Measurements from ENCODE around the gene MTHFD1L. TPM values are rescaled to one million over a fixed set of nuclear protein-coding genes. Genes with fewer than 3 reads are reported as not detected.

The MTHFD1L gene
- total and polyA plus RNA-seq, 2 of the 8 experiments (the other 6 are each of a cell fraction or from before 2014, with no cell fraction given), result 29.2 to 105 TPM

DNA sequence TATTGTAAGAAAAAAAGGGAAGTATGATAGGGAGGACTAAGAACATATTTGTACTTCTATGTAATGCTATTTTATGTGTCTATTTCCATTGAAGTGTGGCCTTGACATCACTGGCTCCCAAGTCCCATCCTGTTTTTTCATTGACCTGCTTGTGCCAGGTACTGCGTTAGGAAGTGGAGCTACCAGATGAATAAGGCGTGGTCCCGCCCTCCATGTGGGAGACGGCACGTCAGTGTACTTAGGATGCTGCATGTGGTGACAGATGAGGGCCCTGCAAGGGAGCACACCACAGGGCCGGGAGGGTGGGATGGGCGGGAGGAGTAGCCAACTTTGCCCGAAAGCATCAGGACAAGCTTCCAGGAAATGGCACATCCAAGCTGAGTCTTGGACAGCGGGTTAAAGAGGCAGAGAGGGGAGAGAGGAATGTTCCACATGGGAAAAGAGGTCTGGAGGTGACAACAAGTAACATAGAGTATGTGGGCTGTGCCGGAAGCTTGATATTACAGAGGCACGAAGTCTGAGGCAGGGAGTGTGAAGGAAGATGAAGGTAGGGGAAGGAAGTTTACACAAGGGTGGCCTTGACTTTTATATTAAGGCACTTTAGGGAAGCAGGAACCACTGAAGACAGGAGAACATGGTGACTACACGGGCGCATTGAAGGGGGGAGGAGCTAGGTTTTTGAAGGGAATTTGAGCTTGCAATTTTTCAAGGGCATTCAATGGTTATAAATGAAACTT lies 140.6 kb downstream of the MTHFD1L start:
- H3K36me3 ChIP-seq (ENCODE audit: control insufficient read depth in 2 of 4, insufficient read depth in 4 of 4, low read length in 3 of 4), result peaks cover 0 to 5% (median 3%) of the 10 kb centered on the region in 4 experiments; a peak in 3 of 8 replicates
- H3K4ac ChIP-seq (replicated peaks; ENCODE audit: insufficient read length, low read depth, low read length), result no peak overlapping the region
- H3K27me3 ChIP-seq (replicated peaks in 1 of 4; ENCODE audit: control insufficient read depth in 3 of 4, extremely low read depth in 1 of 4, insufficient read depth in 3 of 4, low read length in 3 of 4), result no peaks in the 10 kb centered on the region
- no peak overlapping the region for H4K8ac ChIP-seq (ENCODE audit: extremely low read depth, insufficient read depth, low read length)
- no peak overlapping the region for H3K18ac ChIP-seq (ENCODE audit: extremely low read depth, low read length)
- H3K23ac ChIP-seq (ENCODE audit: insufficient read length), result no peak overlapping the region
- ChIA-PET POLR2A (ENCODE audit: partially characterized antibody) (interaction anchor here (1.1 to 1.2 kb wide), 2 partner anchors 20 to 234 kb away, joined by 3 read pairs; partner anchors contain the start of gene AKAP12), CTCF (ENCODE audit: partially characterized antibody) (interaction anchor here (0.9 to 2.1 kb wide), 5 partner anchors 8 to 330 kb away, joined by 3 to 8 read pairs (median 3); no protein-coding TSS in a partner anchor)
- no peaks in the 10 kb centered on the region for H3K79me1 ChIP-seq (ENCODE audit: low read depth, low read length)
- H2BK15ac ChIP-seq (ENCODE audit: low read length), result no peak overlapping the region
- peak overlapping the region; percentile 23 for H4K91ac ChIP-seq (replicated peaks; ENCODE audit: insufficient read length, low read length)
- no peak overlapping the region for H2BK120ac ChIP-seq (replicated peaks; ENCODE audit: low read depth, low read length)
- H4K5ac ChIP-seq (ENCODE audit: insufficient read length, low read depth, low read length), result no peak overlapping the region
- no peak overlapping the region for H2BK20ac ChIP-seq (ENCODE audit: low read length)
- no peak overlapping the region for H2BK12ac ChIP-seq (ENCODE audit: low read depth, low read length)
- no peaks in the 10 kb centered on the region for H3K9me3 ChIP-seq (ENCODE audit: insufficient read depth in 2 of 2, low read depth in 1 of 2, low read length in 1 of 2)
- peaks cover 0 to 14% (median 8%) of the 10 kb centered on the region in 4 experiments; a peak in 6 of 7 replicates for H3K4me1 ChIP-seq (replicated peaks in 1 of 4; ENCODE audit: control insufficient read depth in 3 of 4, insufficient read depth in 4 of 4, low read length in 3 of 4)
- TF ChIP-seq POU5F1 (IDR thresholded peaks at IDR 0.05; ENCODE audit: low read depth, low read length), result no peak
- H2BK5ac ChIP-seq (ENCODE audit: low read depth, low read length), result no peak overlapping the region; the same call in 1 of the 2 replicates
- H3K23me2 ChIP-seq (ENCODE audit: low read depth, low read length), result 0 out of 2 replicates have a peak, but pooled peaks cover 3% of the 10 kb centered on the region
- H3K14ac ChIP-seq (ENCODE audit: insufficient read length), result no peak overlapping the region
- no peak overlapping the region for H2AFZ ChIP-seq (ENCODE audit: low read length)
- H3K4me3 ChIP-seq (ENCODE audit: extremely low read depth in 1 of 4, insufficient read depth in 2 of 4, low read depth in 3 of 4, low read length in 4 of 4), result no peak overlapping the region
- H3K79me2 ChIP-seq (ENCODE audit: control insufficient read depth in 1 of 2, insufficient read depth in 2 of 2, low read length in 2 of 2), result no peaks in the 10 kb centered on the region
- H3K56ac ChIP-seq (replicated peaks; ENCODE audit: insufficient read length, low read depth, low read length), result no peak overlapping the region
- no peaks in the 10 kb centered on the region for H4K20me1 ChIP-seq (replicated peaks in 1 of 2; ENCODE audit: control insufficient read depth in 1 of 2, insufficient read depth in 2 of 2, low read length in 2 of 2)
- FAIRE-seq (no peak), DNase-seq (ENCODE audit: low read depth in 1 of 2, low spot score in 2 of 2) (no peak)
- H3K9ac ChIP-seq (replicated peaks in 1 of 4; ENCODE audit: extremely low read depth in 1 of 4, low read depth in 3 of 4, low read length in 3 of 4), result no peak overlapping the region
- no peak overlapping the region for H3K4me2 ChIP-seq (ENCODE audit: insufficient read depth in 1 of 2, low read depth in 2 of 2, low read length in 2 of 2)
- WGBS, 2 experiments (ENCODE audit: extremely low coverage in 1 of 2, insufficient coverage in 1 of 2, insufficient read length in 1 of 2, insufficient replicate concordance in 2 of 2, low coverage in 1 of 2, low lambda C conversion rate in 2 of 2, missing lambda C conversion rate in 1 of 2), result 82% methylated on average over 12 of the region's 13 CpGs; no CpG with 5 or more reads in 1 of the 2 experiments
- no peak overlapping the region for H3K27ac ChIP-seq (ENCODE audit: low read depth, low read length)
- H2AK5ac ChIP-seq (ENCODE audit: low read depth, low read length), result peak overlapping the region; percentile 82; the same call in 1 of the 2 replicates

Measured in H1 (cell line).